NCI-H1930 (cell line): ENCODE data around the gene CLEC4G.

Source experiments
- DNase-seq, 2 experiments: peaks; one replicate each; lab custom pipeline; 2025; lab: John Stamatoyannopoulos, UW

CLEC4G gene

GRCh38 chr19:7729211-7729610, 2.7 kb downstream of the CLEC4G start:
- no peak for DNase-seq

- no peak for DNase-seq
These were observed 6.1 kb downstream of the CLEC4G start for GRCh38 chr19:7725791-7726190.

GRCh38 chr19:7722231-7722651, 9.7 kb downstream of the CLEC4G start:
- DNase-seq = no peak

- no peak for DNase-seq
These were observed 11.6 kb downstream of the CLEC4G start for GRCh38 chr19:7720351-7720750.

GRCh38 chr19:7718668-7719067, 13.2 kb downstream of the CLEC4G start:
- DNase-seq = no peak

- DNase-seq = no peak
These were observed 15.1 kb downstream of the CLEC4G start for GRCh38 chr19:7716762-7717161.

GRCh38 chr19:7715671-7716070, 16.2 kb downstream of the CLEC4G start:
- DNase-seq = no peak

- no peak for DNase-seq
These were observed 21.3 kb downstream of the CLEC4G start for GRCh38 chr19:7710616-7711015.

- no peak for DNase-seq
These were observed 21.9 kb downstream of the CLEC4G start for GRCh38 chr19:7709932-7710460.

- DNase-seq = no peak
These were observed 24.9 kb downstream of the CLEC4G start for GRCh38 chr19:7706955-7707456.

- no peak for DNase-seq
These were observed 25.5 kb downstream of the CLEC4G start for GRCh38 chr19:7706188-7706954.

GRCh38 chr19:7705387-7706187, 26.3 kb downstream of the CLEC4G start:
- DNase-seq = no peak

- no peak for DNase-seq
These were observed 27.4 kb downstream of the CLEC4G start for GRCh38 chr19:7704280-7705060.

- no peak for DNase-seq
These were observed 28.6 kb downstream of the CLEC4G start for GRCh38 chr19:7703332-7703731.

- no peak for DNase-seq
These were observed 30.1 kb downstream of the CLEC4G start, which contains the start of gene FCER2 for GRCh38 chr19:7701654-7702457. TSS of gene FCER2 (minus strand) at chr19:7702131. CDS start at chr19:7699760, 2,371 bp downstream.

GRCh38 chr19:7701049-7701653, 30.8 kb downstream of the CLEC4G start:
- DNase-seq = no peak

- DNase-seq = no peak
These were observed 32.2 kb downstream of the CLEC4G start for GRCh38 chr19:7699417-7700401.

- no peak for DNase-seq
These were observed 32.9 kb downstream of the CLEC4G start for GRCh38 chr19:7699003-7699402.

GRCh38 chr19:7698583-7698982, 33.3 kb downstream of the CLEC4G start:
- DNase-seq = no peak
